Measurements from ENCODE around the gene FAM161B. TPM values are rescaled to one million over a fixed set of nuclear protein-coding genes. Genes with fewer than 3 reads are reported as not detected.

FAM161B gene
- total RNA-seq, 2 donors from 2014 or later, result 2.9 to 4.5 TPM

- ATAC-seq (ENCODE audit: insufficient number of reproducible peaks, low FRiP score, low read depth) (no peak), DNase-seq (ENCODE audit: low spot score) (no peak)
- H3K9me3 ChIP-seq, result no peaks in the 10 kb centered on the region
- no peak for TF ChIP-seq CTCF (IDR thresholded peaks at IDR 0.05)
- no peaks in the 10 kb centered on the region for H3K27me3 ChIP-seq (replicated peaks; ENCODE audit: insufficient read depth)
- H3K4me1 ChIP-seq (ENCODE audit: control insufficient read depth in 1 of 2, low read depth in 2 of 2), result no peaks in the 10 kb centered on the region
- H3K4me3 ChIP-seq, result no peak overlapping the region
- peaks cover 3% of the 10 kb centered on the region for H3K36me3 ChIP-seq
- H3K27ac ChIP-seq, result no peak overlapping the region
These were observed 28.0 kb upstream of the FAM161B start for GRCh38 chr14:73977896-73978295.

- DNase-seq (ENCODE audit: low spot score), result no peak
- Histone ChIP-seq H3K27me3 (replicated peaks; ENCODE audit: insufficient read depth) (no peaks in the 10 kb centered on the region), H3K27ac (no peak overlapping the region), H3K36me3 (peaks cover 3% of the 10 kb centered on the region), H3K4me3 (no peak overlapping the region), H3K4me1 (ENCODE audit: control insufficient read depth in 1 of 2, low read depth in 2 of 2) (no peaks in the 10 kb centered on the region), H3K9me3 (no peaks in the 10 kb centered on the region)
- ATAC-seq (ENCODE audit: insufficient number of reproducible peaks, low FRiP score, low read depth), result no peak
- no peak for TF ChIP-seq CTCF (IDR thresholded peaks at IDR 0.05)
These were observed 26.2 kb upstream of the FAM161B start for GRCh38 chr14:73976125-73976524.

GRCh38 chr14:73973497-73973896 is 23.6 kb upstream of the FAM161B start:
- DNase-seq (ENCODE audit: low spot score) (no peak), ATAC-seq (ENCODE audit: insufficient number of reproducible peaks, low FRiP score, low read depth) (no peak)
- no peak for TF ChIP-seq CTCF (IDR thresholded peaks at IDR 0.05)
- Histone ChIP-seq H3K36me3 (peaks cover 9% of the 10 kb centered on the region), H3K4me3 (no peak overlapping the region), H3K4me1 (ENCODE audit: control insufficient read depth in 1 of 2, low read depth in 2 of 2) (no peaks in the 10 kb centered on the region), H3K9me3 (no peaks in the 10 kb centered on the region), H3K27ac (no peak overlapping the region), H3K27me3 (replicated peaks; ENCODE audit: insufficient read depth) (no peaks in the 10 kb centered on the region)

- Histone ChIP-seq H3K9me3 (no peaks in the 10 kb centered on the region), H3K4me3 (no peak overlapping the region), H3K27me3 (replicated peaks; ENCODE audit: insufficient read depth) (no peaks in the 10 kb centered on the region), H3K27ac (no peak overlapping the region), H3K36me3 (peaks cover 14% of the 10 kb centered on the region), H3K4me1 (ENCODE audit: control insufficient read depth in 1 of 2, low read depth in 2 of 2) (no peaks in the 10 kb centered on the region)
- DNase-seq (ENCODE audit: low spot score), result no peak
- ATAC-seq (ENCODE audit: insufficient number of reproducible peaks, low FRiP score, low read depth), result no peak
- TF ChIP-seq CTCF (IDR thresholded peaks at IDR 0.05), result no peak
These were observed 19.0 kb upstream of the FAM161B start for GRCh38 chr14:73968885-73969284.

GRCh38 chr14:73965216-73965615 is 15.3 kb upstream of the FAM161B start:
- no peak for ATAC-seq (ENCODE audit: insufficient number of reproducible peaks, low FRiP score, low read depth)
- no peak overlapping the region for H3K27ac ChIP-seq
- H3K4me3 ChIP-seq, result no peak overlapping the region
- no peak for DNase-seq (ENCODE audit: low spot score)
- no peaks in the 10 kb centered on the region for H3K9me3 ChIP-seq
- TF ChIP-seq CTCF (IDR thresholded peaks at IDR 0.05), result no peak
- H3K4me1 ChIP-seq (ENCODE audit: control insufficient read depth in 1 of 2, low read depth in 2 of 2), result no peaks in the 10 kb centered on the region
- peaks cover 35% of the 10 kb centered on the region for H3K36me3 ChIP-seq
- no peaks in the 10 kb centered on the region for H3K27me3 ChIP-seq (replicated peaks; ENCODE audit: insufficient read depth)
